ENCODE data around the gene RDH5. TPM values are rescaled to one million over a fixed set of nuclear protein-coding genes. Genes with fewer than 3 reads are reported as not detected.

RDH5 gene
- polyA plus RNA-seq, 1 of the 3 experiments (the other 2 are of a cell fraction): 5.2 TPM

DNA sequence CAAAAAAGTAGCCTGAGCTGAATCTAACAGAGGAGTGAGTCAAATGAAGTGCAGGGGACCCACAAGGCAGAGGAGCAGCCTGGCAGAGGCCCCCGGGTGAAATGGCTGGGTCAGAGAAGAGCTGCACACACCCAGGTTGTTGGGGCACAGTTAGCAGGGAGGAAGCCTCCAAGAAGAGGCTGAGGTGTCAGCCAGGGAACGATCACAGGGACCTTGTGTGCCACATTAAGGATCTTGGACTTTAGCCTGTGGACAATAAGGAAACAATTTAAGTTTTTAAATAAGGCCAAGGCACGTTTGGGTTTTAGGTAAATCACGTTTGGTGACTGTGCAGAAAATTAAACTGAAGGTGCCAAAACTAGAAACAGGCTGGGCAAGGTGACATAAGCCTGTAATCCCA is 48.4 kb upstream of the RDH5 start:
- WGBS (ENCODE audit: low lambda C conversion rate): 7% methylated on average over 4 of the region's 4 CpGs
- POLR2A ChIA-PET: no interaction called here

DNA sequence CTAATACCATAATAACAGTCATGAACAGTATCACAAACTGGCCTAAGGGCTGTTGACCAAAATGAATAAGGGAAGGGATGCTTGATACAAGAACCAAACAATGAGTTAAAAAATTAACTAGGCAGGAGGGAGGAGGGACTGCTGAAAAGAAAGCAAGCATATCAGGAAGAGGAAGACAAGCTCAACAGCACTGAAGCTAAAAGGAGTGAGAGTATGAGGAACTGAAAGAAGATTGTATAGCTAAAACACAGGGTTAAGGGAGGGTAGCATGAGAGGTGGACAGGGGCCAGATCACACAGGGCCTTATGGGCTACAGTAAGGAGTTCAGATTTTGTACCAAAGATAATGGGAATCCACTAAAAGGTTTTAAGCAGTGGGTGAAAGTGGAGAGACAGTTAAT is 46.6 kb upstream of the RDH5 start:
- Histone ChIP-seq H3K9me3 (no peaks in the 10 kb centered on the region), H3K9me2 (no peaks in the 10 kb centered on the region), H3K4me2 (no peak overlapping the region), H4K20me1 (ENCODE audit: insufficient read depth) (no peaks in the 10 kb centered on the region), H3K4me3 (ENCODE audit: low read depth in 2 of 2, low read length in 1 of 2) (no peak overlapping the region), H3K27me3 (ENCODE audit: insufficient read depth) (peaks cover 39% of the 10 kb centered on the region; the same call in 1 of the 2 replicates), H2AFZ (ENCODE audit: low read depth) (no peak overlapping the region), H3F3A (replicated peaks; ENCODE audit: insufficient read depth) (no peaks in the 10 kb centered on the region), H3K4me1 (ENCODE audit: control insufficient read depth in 1 of 2, insufficient read depth in 2 of 2, low read depth in 1 of 2, low read length in 1 of 2) (no peaks in the 10 kb centered on the region), H3K36me3 (replicated peaks in 1 of 2; ENCODE audit: control insufficient read depth in 1 of 2, insufficient read depth in 2 of 2, low read length in 1 of 2) (no peaks in the 10 kb centered on the region), H3K79me2 (ENCODE audit: insufficient read depth) (no peaks in the 10 kb centered on the region), H3K27ac (ENCODE audit: low read depth in 2 of 2, low read length in 1 of 2) (no peak overlapping the region), H3K9ac (no peak overlapping the region)
- POLR2A ChIA-PET: no interaction called here
- CTCF ChIA-PET: interaction anchor here (1.6 kb wide), 1 partner anchor 17 kb away, joined by 6 read pairs; no protein-coding TSS in a partner anchor
- DNase-seq: no peak
- TF ChIP-seq SMC3 (IDR thresholded peaks at IDR 0.05; ENCODE audit: low read depth, low read length): no peak
- no peak for TF ChIP-seq PBX3 (IDR thresholded peaks at IDR 0.05)
- TF ChIP-seq, protein P1, sequence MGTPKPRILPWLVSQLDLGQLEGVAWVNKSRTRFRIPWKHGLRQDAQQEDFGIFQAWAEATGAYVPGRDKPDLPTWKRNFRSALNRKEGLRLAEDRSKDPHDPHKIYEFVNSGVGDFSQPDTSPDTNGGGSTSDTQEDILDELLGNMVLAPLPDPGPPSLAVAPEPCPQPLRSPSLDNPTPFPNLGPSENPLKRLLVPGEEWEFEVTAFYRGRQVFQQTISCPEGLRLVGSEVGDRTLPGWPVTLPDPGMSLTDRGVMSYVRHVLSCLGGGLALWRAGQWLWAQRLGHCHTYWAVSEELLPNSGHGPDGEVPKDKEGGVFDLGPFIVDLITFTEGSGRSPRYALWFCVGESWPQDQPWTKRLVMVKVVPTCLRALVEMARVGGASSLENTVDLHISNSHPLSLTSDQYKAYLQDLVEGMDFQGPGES (IDR thresholded peaks at IDR 0.05; ENCODE audit: low read depth, low read length): no peak
- no peak for TF ChIP-seq NFIC (IDR thresholded peaks at IDR 0.05; ENCODE audit: borderline replicate concordance)
- TF ChIP-seq ELF1 (IDR thresholded peaks at IDR 0.05): no peak
- TF ChIP-seq SIN3A (IDR thresholded peaks at IDR 0.05; ENCODE audit: borderline replicate concordance, low read depth, low read length): no peak
- no peak for TF ChIP-seq CTCF (IDR thresholded peaks at IDR 0.05)
- no peak for TF ChIP-seq FOSL2 (IDR thresholded peaks at IDR 0.05; ENCODE audit: borderline replicate concordance, low read depth)
- no peak for TF ChIP-seq MEF2A (IDR thresholded peaks at IDR 0.05; ENCODE audit: borderline replicate concordance, low read depth)
- no peak for TF ChIP-seq RXRA (IDR thresholded peaks at IDR 0.05; ENCODE audit: borderline replicate concordance, low read depth)
- TF ChIP-seq CHD2 (IDR thresholded peaks at IDR 0.05; ENCODE audit: low read length, partially characterized antibody): no peak
- TF ChIP-seq, protein P2, sequence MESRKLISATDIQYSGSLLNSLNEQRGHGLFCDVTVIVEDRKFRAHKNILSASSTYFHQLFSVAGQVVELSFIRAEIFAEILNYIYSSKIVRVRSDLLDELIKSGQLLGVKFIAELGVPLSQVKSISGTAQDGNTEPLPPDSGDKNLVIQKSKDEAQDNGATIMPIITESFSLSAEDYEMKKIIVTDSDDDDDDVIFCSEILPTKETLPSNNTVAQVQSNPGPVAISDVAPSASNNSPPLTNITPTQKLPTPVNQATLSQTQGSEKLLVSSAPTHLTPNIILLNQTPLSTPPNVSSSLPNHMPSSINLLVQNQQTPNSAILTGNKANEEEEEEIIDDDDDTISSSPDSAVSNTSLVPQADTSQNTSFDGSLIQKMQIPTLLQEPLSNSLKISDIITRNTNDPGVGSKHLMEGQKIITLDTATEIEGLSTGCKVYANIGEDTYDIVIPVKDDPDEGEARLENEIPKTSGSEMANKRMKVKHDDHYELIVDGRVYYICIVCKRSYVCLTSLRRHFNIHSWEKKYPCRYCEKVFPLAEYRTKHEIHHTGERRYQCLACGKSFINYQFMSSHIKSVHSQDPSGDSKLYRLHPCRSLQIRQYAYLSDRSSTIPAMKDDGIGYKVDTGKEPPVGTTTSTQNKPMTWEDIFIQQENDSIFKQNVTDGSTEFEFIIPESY (IDR thresholded peaks at IDR 0.05; ENCODE audit: borderline replicate concordance, low read depth): no peak

More for the DNA sequence above, 48.4 kb upstream of the RDH5 start:
- no peaks in the 10 kb centered on the region for H3K79me2 ChIP-seq (ENCODE audit: insufficient read depth)
- no peaks in the 10 kb centered on the region for H3K4me1 ChIP-seq (ENCODE audit: control insufficient read depth in 1 of 2, insufficient read depth in 2 of 2, low read depth in 1 of 2, low read length in 1 of 2)
- H3K36me3 ChIP-seq (replicated peaks in 1 of 2; ENCODE audit: control insufficient read depth in 1 of 2, insufficient read depth in 2 of 2, low read length in 1 of 2): no peaks in the 10 kb centered on the region
- no peak overlapping the region for H3K27ac ChIP-seq (ENCODE audit: low read depth in 2 of 2, low read length in 1 of 2)
- H3K9ac ChIP-seq: no peak overlapping the region
- H4K20me1 ChIP-seq (ENCODE audit: insufficient read depth): no peaks in the 10 kb centered on the region
- no peak for DNase-seq
- H3K4me3 ChIP-seq (ENCODE audit: low read depth in 2 of 2, low read length in 1 of 2): no peak overlapping the region
- no peaks in the 10 kb centered on the region for H3K9me2 ChIP-seq
- no peaks in the 10 kb centered on the region for H3K9me3 ChIP-seq
- H3K27me3 ChIP-seq (ENCODE audit: insufficient read depth): peaks cover 31% of the 10 kb centered on the region; the same call in 1 of the 2 replicates
- no peaks in the 10 kb centered on the region for H3F3A ChIP-seq (replicated peaks; ENCODE audit: insufficient read depth)
- no peak for TF ChIP-seq EZH2phosphoT487 (IDR thresholded peaks at IDR 0.05; ENCODE audit: borderline replicate concordance, low read depth)
- TF ChIP-seq, protein P3, sequence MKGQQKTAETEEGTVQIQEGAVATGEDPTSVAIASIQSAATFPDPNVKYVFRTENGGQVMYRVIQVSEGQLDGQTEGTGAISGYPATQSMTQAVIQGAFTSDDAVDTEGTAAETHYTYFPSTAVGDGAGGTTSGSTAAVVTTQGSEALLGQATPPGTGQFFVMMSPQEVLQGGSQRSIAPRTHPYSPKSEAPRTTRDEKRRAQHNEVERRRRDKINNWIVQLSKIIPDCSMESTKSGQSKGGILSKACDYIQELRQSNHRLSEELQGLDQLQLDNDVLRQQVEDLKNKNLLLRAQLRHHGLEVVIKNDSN (IDR thresholded peaks at IDR 0.05; ENCODE audit: borderline replicate concordance, low read depth): no peak
- no peak for TF ChIP-seq CHD2 (IDR thresholded peaks at IDR 0.05; ENCODE audit: low read length, partially characterized antibody)
- TF ChIP-seq, protein P4, sequence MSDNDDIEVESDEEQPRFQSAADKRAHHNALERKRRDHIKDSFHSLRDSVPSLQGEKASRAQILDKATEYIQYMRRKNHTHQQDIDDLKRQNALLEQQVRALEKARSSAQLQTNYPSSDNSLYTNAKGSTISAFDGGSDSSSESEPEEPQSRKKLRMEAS (IDR thresholded peaks at IDR 0.05; ENCODE audit: low read depth): no peak
- TF ChIP-seq RFX5 (IDR thresholded peaks at IDR 0.05; ENCODE audit: low read length): no peak
- no peak for TF ChIP-seq TAF1 (IDR thresholded peaks at IDR 0.05; ENCODE audit: borderline replicate concordance, low read depth, low read length)
- TF ChIP-seq, protein P2 (IDR thresholded peaks at IDR 0.05; ENCODE audit: borderline replicate concordance, low read depth): no peak
- no peak for TF ChIP-seq GABPA (IDR thresholded peaks at IDR 0.05; ENCODE audit: low read depth)
- no peak for TF ChIP-seq FOSL2 (IDR thresholded peaks at IDR 0.05; ENCODE audit: borderline replicate concordance, low read depth)
- no peak overlapping the region for H2AFZ ChIP-seq (ENCODE audit: low read depth)
- no peak overlapping the region for H3K4me2 ChIP-seq
- CTCF ChIA-PET: interaction anchor here (1.1 to 1.3 kb wide), 2 partner anchors 16 to 65 kb away, joined by 4 to 5 read pairs; no protein-coding TSS in a partner anchor
